ENCODE measurements around the gene HPS4.

- TF ChIP-seq BHLHE40 (IDR thresholded peaks at IDR 0.05; ENCODE audit: borderline replicate concordance): no peak
- no peak for TF ChIP-seq ZNF384 (IDR thresholded peaks at IDR 0.05)
- TF ChIP-seq FOXM1 (IDR thresholded peaks at IDR 0.05; ENCODE audit: borderline replicate concordance): no peak
- no peak for TF ChIP-seq FOXA1 (IDR thresholded peaks at IDR 0.05)
- no peak for TF ChIP-seq L3MBTL2 (conservative IDR thresholded peaks at IDR 0.05)
- TF ChIP-seq ELF4 (IDR thresholded peaks at IDR 0.05): no peak
Measured at GRCh38 chr22:26417406-26417805, 66.2 kb downstream of the HPS4 start.

All from HEK293T (cell line).